ENCODE results near the gene EHHADH.

The EHHADH gene

GRCh38 chr3:185187391-185187790 is 66.5 kb downstream of the EHHADH start:
- no peak for DNase-seq

- no peak for DNase-seq
These were observed 77.0 kb downstream of the EHHADH start for GRCh38 chr3:185176750-185177359.

- DNase-seq, result peak; percentile 3
These were observed 78.4 kb downstream of the EHHADH start for GRCh38 chr3:185175370-185175987.

GRCh38 chr3:185172086-185173049 is 81.5 kb downstream of the EHHADH start:
- no peak for DNase-seq

- DNase-seq, result no peak
These were observed 89.2 kb downstream of the EHHADH start for GRCh38 chr3:185164428-185165217.

GRCh38 chr3:185162634-185163033 is 91.2 kb downstream of the EHHADH start:
- no peak for DNase-seq

GRCh38 chr3:185161761-185162160 is 92.1 kb downstream of the EHHADH start:
- no peak for DNase-seq

GRCh38 chr3:185157347-185157746 is 96.5 kb downstream of the EHHADH start:
- no peak for DNase-seq

GRCh38 chr3:185155678-185156077 is 98.2 kb downstream of the EHHADH start:
- no peak for DNase-seq

GRCh38 chr3:185153861-185154629 is 99.8 kb downstream of the EHHADH start:
- no peak for DNase-seq

- no peak for DNase-seq
These were observed 100.6 kb downstream of the EHHADH start for GRCh38 chr3:185153171-185153771.

GRCh38 chr3:185152410-185153170 is 101.3 kb downstream of the EHHADH start, which contains the start of gene C3orf70:
C3orf70 (minus strand) TSS chr3:185153060; CDS start chr3:185152823, 237 bp downstream.
- DNase-seq, result peak; percentile 3

GRCh38 chr3:185151964-185152409 is 101.9 kb downstream of the EHHADH start:
- no peak for DNase-seq

- DNase-seq, result no peak
These were observed 102.5 kb downstream of the EHHADH start for GRCh38 chr3:185151101-185151963.

- no peak for DNase-seq
These were observed 103.3 kb downstream of the EHHADH start for GRCh38 chr3:185150561-185150960.

- DNase-seq, result no peak
These were observed 104.3 kb downstream of the EHHADH start for GRCh38 chr3:185149591-185149990.

- no peak for DNase-seq
These were observed 108.3 kb downstream of the EHHADH start for GRCh38 chr3:185145511-185145910.

GRCh38 chr3:185144784-185145183 is 109.1 kb downstream of the EHHADH start:
- DNase-seq, result no peak

Data from CD4-positive, alpha-beta T cell treated with Interferon gamma for 1 hour (primary cell).